HL-60/S4 treated with phorbol 12-myristate 13-acetate at 8.2 ng/mL for 4 days and 3 days (cell line): ENCODE results near the gene SMURF1.
"Not testable (repeated sequence)": the region's sequence is repeated elsewhere in the genome, so short reads cannot be mapped to it uniquely, and the experiment has no call there.

Source experiments
- in situ Hi-C: fragments of 300-500 bp; cut with MboI; formaldehyde crosslinking; loops from 2 replicates; pipeline ENCODE4 v1.15.0; 2022; ENCODE audit warnings: low sequenced_read_pairs

The SMURF1 gene

GRCh38 chr7:99122762-99123161 lies 21.1 kb downstream of the SMURF1 start:
- in situ Hi-C loops, result no loop called here

- in situ Hi-C loops, result no loop called here
Measured at GRCh38 chr7:99121496-99122021, 22.3 kb downstream of the SMURF1 start.

DNA sequence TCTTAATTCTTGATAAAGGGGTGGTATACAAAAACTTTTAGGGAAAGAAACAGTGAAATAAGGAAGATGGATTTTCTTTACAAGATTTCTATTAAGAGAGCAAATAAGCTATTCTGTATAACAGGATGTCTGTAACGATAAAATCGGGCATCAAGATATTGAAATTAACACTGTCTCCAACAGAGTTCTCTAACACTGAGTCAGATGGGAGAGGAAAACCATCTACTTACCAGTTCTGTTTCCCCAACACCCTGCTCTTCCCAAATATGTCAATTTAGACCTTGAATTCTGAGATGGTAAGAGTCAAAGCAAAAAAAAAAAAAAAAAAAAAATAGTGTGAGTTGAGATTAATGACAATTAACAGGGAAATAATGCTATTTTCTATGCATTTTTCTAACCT lies 23.0 kb downstream of the SMURF1 start:
- in situ Hi-C loops, result no loop called here

- in situ Hi-C loops, result no loop called here
Measured at GRCh38 chr7:99120501-99120900, 23.4 kb downstream of the SMURF1 start.

DNA sequence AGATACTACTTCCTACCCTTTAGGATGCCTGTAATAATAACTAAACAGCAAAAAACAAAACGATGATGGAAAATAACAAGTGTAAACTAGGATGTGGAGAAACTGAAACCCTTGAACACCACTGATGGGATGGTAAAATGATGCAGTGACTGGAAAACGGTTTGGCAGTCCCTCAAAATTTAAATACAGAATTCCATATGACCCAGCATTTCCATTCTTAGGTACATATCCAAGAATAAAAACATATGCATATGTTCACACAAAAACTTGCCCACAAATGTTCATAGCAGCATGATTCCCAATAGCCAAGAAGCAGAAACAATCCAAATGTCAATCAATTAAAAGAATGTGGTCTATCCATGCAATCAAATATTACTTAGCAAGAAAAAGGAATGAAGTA lies 25.8 kb downstream of the SMURF1 start:
- in situ Hi-C loops, result no loop called here

- in situ Hi-C loops, result no loop called here
Measured at GRCh38 chr7:99116144-99116543, 27.8 kb downstream of the SMURF1 start.

DNA sequence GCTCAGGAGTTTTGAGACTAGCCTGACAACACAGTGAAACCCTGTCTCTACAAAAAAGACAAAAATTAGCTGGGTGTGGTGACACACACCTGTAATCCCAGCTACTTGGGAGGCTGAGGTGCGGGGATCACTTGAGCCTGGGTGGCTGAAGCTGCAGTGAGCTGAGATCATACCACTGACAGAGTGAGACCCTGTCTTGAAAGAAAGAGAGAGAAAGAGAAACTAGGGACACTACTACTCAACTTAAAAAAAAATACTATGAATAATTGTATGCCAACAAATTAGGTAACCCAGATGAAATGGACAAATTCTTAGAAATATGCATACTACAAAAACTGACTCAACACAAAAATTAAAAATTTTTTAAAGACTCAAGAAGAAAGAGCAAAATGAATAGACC lies 28.5 kb downstream of the SMURF1 start:
- in situ Hi-C loops, result no loop called here

- in situ Hi-C loops, result no loop called here
Measured at GRCh38 chr7:99112979-99113378, 30.9 kb downstream of the SMURF1 start.

GRCh38 chr7:99112097-99112496 lies 31.8 kb downstream of the SMURF1 start:
- in situ Hi-C loops, result no loop called here

GRCh38 chr7:99111591-99111990 lies 32.3 kb downstream of the SMURF1 start:
- in situ Hi-C loops, result no loop called here

GRCh38 chr7:99109108-99110051 lies 34.5 kb downstream of the SMURF1 start:
- in situ Hi-C loops, result no loop called here

GRCh38 chr7:99108613-99109012 lies 35.3 kb downstream of the SMURF1 start:
- in situ Hi-C loops, result no loop called here

DNA sequence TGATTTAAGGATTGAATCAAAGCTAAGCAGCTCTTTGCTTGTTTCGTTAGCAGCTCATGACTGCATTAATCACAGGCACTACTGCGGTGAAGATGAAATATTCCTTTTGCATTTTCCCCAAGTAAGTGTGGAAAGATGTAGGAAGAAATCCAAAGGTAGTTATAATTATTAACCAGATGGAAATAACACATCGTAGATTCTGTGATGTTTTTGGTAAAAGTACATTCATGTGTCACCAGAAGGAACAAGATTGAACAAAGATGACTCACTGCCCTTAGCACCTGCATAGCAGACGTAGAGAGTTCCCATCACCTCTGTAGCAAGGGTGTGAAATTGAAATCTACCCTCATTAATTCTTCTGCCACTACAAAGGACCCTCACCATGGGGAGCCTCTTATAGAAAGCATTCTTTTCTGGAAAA lies 37.1 kb downstream of the SMURF1 start:
- in situ Hi-C loops, result no loop called here

DNA sequence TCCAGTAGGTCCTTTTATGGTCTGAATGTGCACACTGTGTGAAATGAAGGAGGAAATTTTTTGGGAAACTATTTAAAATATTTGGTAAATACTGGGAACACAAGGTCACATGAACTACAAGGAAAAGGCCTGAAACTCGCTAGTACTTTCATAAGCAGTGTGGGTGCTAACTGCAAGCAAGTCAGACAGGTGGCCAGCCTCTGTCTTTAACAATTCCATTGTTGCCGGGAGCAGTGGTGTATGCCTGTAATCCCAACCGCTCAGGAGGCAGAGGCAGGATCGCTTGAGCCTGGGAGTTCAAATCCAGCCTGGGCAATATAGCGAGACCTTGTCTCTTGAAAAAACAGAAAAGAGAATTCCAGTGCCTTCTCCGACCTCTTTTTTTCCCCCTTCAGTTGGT lies 37.5 kb downstream of the SMURF1 start:
- in situ Hi-C loops, result no loop called here

- in situ Hi-C loops, result no loop called here
Measured at GRCh38 chr7:99105756-99106155, 38.2 kb downstream of the SMURF1 start.

DNA sequence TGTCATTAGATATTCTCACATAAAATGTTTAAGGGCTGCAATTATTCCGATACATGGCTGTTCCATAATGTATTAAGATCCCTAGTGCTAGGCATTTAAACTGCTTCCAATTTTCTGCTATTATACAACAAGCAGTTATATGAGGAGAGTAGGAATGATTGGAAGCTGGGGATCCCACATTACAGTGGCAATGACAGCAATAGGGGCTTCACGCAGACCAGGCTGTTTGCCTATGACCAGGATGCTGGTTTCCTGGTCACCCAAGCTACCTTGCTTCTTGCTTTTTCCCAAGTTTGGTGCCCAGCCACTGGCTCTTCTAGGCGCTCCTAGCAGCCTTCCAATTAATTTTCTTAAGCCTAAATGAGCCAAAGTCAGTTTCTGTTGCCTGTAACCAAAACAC lies 39.3 kb downstream of the SMURF1 start:
- in situ Hi-C loops, result no loop called here

GRCh38 chr7:99103836-99104235 lies 40.1 kb downstream of the SMURF1 start:
- in situ Hi-C loops, result not testable (repeated sequence)

GRCh38 chr7:99102809-99103690 lies 40.9 kb downstream of the SMURF1 start:
- in situ Hi-C loops, result no loop called here

DNA sequence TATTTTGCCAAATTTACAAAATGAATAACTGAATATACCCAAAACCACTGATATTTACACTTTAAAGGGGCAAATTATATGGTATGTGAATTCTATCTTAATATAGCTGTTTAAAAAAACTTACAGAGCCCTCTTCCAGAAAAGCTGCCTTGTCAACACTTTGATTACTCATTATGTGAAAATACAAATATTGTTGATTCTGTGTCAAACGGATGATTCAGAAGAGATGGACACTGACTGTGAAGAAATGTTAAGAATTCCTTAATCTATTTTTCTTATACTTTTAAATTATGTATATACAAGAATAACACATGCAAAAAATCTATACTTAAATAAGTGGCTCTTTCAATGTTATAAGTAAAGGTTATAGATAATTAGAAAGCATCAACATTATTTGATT lies 41.5 kb downstream of the SMURF1 start:
- in situ Hi-C loops, result no loop called here

- in situ Hi-C loops, result not testable (repeated sequence)
Measured at GRCh38 chr7:99101516-99101915, 42.4 kb downstream of the SMURF1 start.

DNA sequence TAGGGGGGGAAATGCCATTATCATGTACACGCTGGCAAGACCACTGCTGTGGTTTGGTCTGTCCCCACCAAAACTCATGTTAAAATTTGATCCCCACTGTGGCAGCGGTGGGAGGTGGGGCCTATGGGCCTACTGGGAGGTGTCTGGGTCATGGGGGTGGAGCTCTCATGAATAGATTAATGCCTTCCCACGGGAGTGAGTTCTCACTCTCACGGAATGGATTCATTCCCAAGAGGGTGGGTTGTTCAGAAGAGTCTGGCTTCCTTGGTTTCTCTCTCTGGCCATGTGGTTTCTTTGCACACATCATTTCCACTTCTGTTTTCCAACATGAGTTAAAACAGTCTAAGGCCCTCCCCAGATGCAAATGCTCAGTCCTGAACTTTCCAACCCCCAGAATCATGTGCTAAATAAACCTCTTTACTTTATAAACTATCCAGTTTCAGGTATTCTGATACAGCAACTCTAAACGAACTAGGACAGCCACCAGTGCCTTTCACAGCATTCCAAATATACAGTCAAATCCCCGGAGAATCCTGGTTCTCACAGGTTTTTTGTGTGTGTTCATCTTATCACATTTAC lies 44.3 kb downstream of the SMURF1 start:
- in situ Hi-C loops, result no loop called here
